Naive thymus-derived CD4-positive, alpha-beta T cell (primary cell): ENCODE results near the gene ACOT8. TPM values are rescaled to one million over a fixed set of nuclear protein-coding genes. Genes with fewer than 3 reads are reported as not detected.

ENCODE experiments used
- ATAC-seq: fragments of 150-1000 bp; cut with Tn5 transposase; 2 replicates; pipeline ENCODE4 v1.10.0; 2021; ENCODE audit warnings: mild to moderate bottlenecking, moderate library complexity
- CTCF ChIA-PET: fragments of 350-600 bp; sonication (Branson Sonifier 250); formaldehyde crosslinking; loops from one replicate; lab custom pipeline; 2021; ENCODE audit warnings: antibody characterized with exemption; lab: Charles Lee
- POLR2A ChIA-PET: fragments of 350-600 bp; sonication (Branson Sonifier 250); formaldehyde crosslinking; loops from one replicate; lab custom pipeline; 2021; ENCODE audit warnings: antibody characterized with exemption, inconsistent platforms; lab: Charles Lee
- DNase-seq, 9 donors: peaks; one replicate each; pipeline versions ENCODE4 v3.0.0 to v3.0.0-alpha.2; 2020 to 2022; ENCODE audit warnings: mixed read lengths in 1 of 9
- H3K27ac ChIP-seq: one replicate; pipeline ENCODE4 v1.7.0; 2013; ENCODE audit warnings: mild to moderate bottlenecking, low read depth, low read length, moderate library complexity
- H3K27me3 ChIP-seq, 2 donors: one replicate each; pipeline ENCODE4 v1.7.0; 2013; ENCODE audit warnings: low read length in 2 of 2, mild to moderate bottlenecking in 2 of 2, moderate library complexity in 2 of 2; ENCODE audit not compliant: control insufficient read depth in 2 of 2, insufficient read depth in 2 of 2
- H3K36me3 ChIP-seq, 3 experiments: 1 replicate in 2 of 3; 2 replicates in 1 of 3; pipeline ENCODE4 v1.7.0; 2013; ENCODE audit warnings: low read length in 3 of 3, mild to moderate bottlenecking in 3 of 3, moderate library complexity in 1 of 3; ENCODE audit not compliant: insufficient read depth in 3 of 3, control insufficient read depth in 2 of 3
- H3K4me1 ChIP-seq, 2 donors: one replicate each; pipeline ENCODE4 v1.7.0; 2013; ENCODE audit warnings: low read length in 2 of 2, mild to moderate bottlenecking in 2 of 2, moderate library complexity in 1 of 2; ENCODE audit not compliant: control insufficient read depth in 2 of 2, insufficient read depth in 2 of 2
- H3K4me3 ChIP-seq: 2 replicates; pipeline ENCODE4 v1.7.0; 2013; ENCODE audit warnings: mild to moderate bottlenecking, low read length
- H3K9me3 ChIP-seq, 3 experiments: 1 replicate in 2 of 3; 2 replicates in 1 of 3; pipeline ENCODE4 v1.7.0; 2013; ENCODE audit warnings: low read length in 3 of 3; ENCODE audit not compliant: control insufficient read depth in 2 of 3
- H3K27ac Mint-ChIP-seq, 9 donors: one replicate each; pipeline ENCODE4 v1.8.0; 2020 to 2022; ENCODE audit warnings: mixed read lengths in 9 of 9, mild to moderate bottlenecking in 8 of 9, moderate library complexity in 5 of 9, inconsistent platforms in 2 of 9
- H3K27me3 Mint-ChIP-seq, 5 donors: one replicate each; pipeline ENCODE4 v1.8.0; 2021 to 2022; ENCODE audit warnings: mixed read lengths in 5 of 5, mild to moderate bottlenecking in 1 of 5
- H3K36me3 Mint-ChIP-seq, 5 donors: one replicate each; pipeline ENCODE4 v1.8.0; 2020 to 2022; ENCODE audit warnings: mixed read lengths in 5 of 5, mild to moderate bottlenecking in 3 of 5, inconsistent platforms in 1 of 5
- H3K4me1 Mint-ChIP-seq, 7 donors: one replicate each; pipeline ENCODE4 v1.8.0; 2020 to 2022; ENCODE audit warnings: mixed read lengths in 7 of 7, mild to moderate bottlenecking in 3 of 7, inconsistent platforms in 1 of 7
- H3K4me3 Mint-ChIP-seq, 10 donors: one replicate each; pipeline ENCODE4 v1.8.0; 2020 to 2022; ENCODE audit warnings: mild to moderate bottlenecking in 10 of 10, mixed read lengths in 10 of 10, moderate library complexity in 6 of 10, inconsistent platforms in 2 of 10
- H3K9me3 Mint-ChIP-seq, 11 donors: one replicate each; pipeline ENCODE4 v1.8.0; 2020 to 2022; ENCODE audit warnings: mixed read lengths in 11 of 11, mild to moderate bottlenecking in 4 of 11, inconsistent platforms in 1 of 11, moderate library complexity in 1 of 11
- intact Hi-C, 2 donors: fragments of 100-400 bp; cut with micrococcal nuclease; formaldehyde crosslinking; loops; one replicate each; pipeline ENCODE4 v1.15.1; 2023
- polyA plus RNA-seq, 2 donors: library from polyadenylated mRNA; unstranded; fragments of 300-500 nt; fragmentation: Illumina TruSeq; gene quantifications; one replicate each; pipeline ENCODE4 v1.2.3, GENCODE V29; 2021
- total RNA-seq, 6 experiments: library from RNA in 5 of 6; stranded (reverse) in 5 of 6; gene quantifications; 1 replicate in 5 of 6; 2 replicates in 1 of 6; pipeline ENCODE4 v1.2.3 and lab custom pipeline; 2021 to 2026

ACOT8 gene
- total and polyA plus RNA-seq, 7 experiments from 2014 or later: 20.5 to 38.7 (median 33.8) TPM

- Histone ChIP-seq H3K36me3 (peaks cover 0 to 5% (median 0%) of the 10 kb centered on the region in 3 experiments), H3K27me3 (no peaks in the 10 kb centered on the region), H3K27ac (no peak overlapping the region), H3K9me3 (no peaks in the 10 kb centered on the region), H3K4me3 (no peak overlapping the region), H3K4me1 (peaks cover 7 to 8% of the 10 kb centered on the region in 2 donors)
- H3K27me3 Mint-ChIP-seq: no peaks in the 10 kb centered on the region
- POLR2A ChIA-PET: interaction anchor here (1.1 kb wide), 1 partner anchor 74 kb away, joined by 4 read pairs; no protein-coding TSS in a partner anchor
- DNase-seq (no peak), ATAC-seq (no peak)
- intact Hi-C loops: no loop called here
- peaks cover 15 to 44% (median 40%) of the 10 kb centered on the region in 7 donors for H3K4me1 Mint-ChIP-seq
- H3K9me3 Mint-ChIP-seq: peaks cover 0 to 3% (median 0%) of the 10 kb centered on the region in 11 donors
- no peak overlapping the region for H3K27ac Mint-ChIP-seq
- CTCF ChIA-PET: no interaction called here
- no peak overlapping the region for H3K4me3 Mint-ChIP-seq
- peaks cover 0 to 19% (median 11%) of the 10 kb centered on the region in 5 donors for H3K36me3 Mint-ChIP-seq
These were observed 4.3 kb upstream of the ACOT8 start for GRCh38 chr20:45861221-45862075.

- peaks cover 0 to 5% (median 0%) of the 10 kb centered on the region in 3 experiments for H3K36me3 ChIP-seq
- peaks cover 14 to 15% of the 10 kb centered on the region in 2 donors for H3K4me1 ChIP-seq
- POLR2A ChIA-PET: interaction anchor here (1.1 to 5.3 kb wide), 2 partner anchors 22 to 75 kb away, joined by 4 to 64 read pairs; partner anchors contain the start of gene ZSWIM1
- Mint-ChIP-seq H3K9me3 (peaks cover 0 to 3% (median 0%) of the 10 kb centered on the region in 11 donors), H3K4me3 (no peak overlapping the region), H3K27me3 (no peaks in the 10 kb centered on the region), H3K27ac (peak overlapping the region in 1 of 9 donors; percentile 32), H3K4me1 (peaks cover 16 to 50% (median 47%) of the 10 kb centered on the region in 7 donors), H3K36me3 (peaks cover 0 to 19% (median 11%) of the 10 kb centered on the region in 5 donors)
- H3K27me3 ChIP-seq: no peaks in the 10 kb centered on the region
- H3K27ac ChIP-seq: no peak overlapping the region
- no peak overlapping the region for H3K4me3 ChIP-seq
- no peaks in the 10 kb centered on the region for H3K9me3 ChIP-seq
- CTCF ChIA-PET: no interaction called here
- DNase-seq (no peak), ATAC-seq (no peak)
- intact Hi-C loops: no loop called here
These were observed 3.5 kb upstream of the ACOT8 start for GRCh38 chr20:45860560-45861220.

GRCh38 chr20:45859916-45860315, 2.7 kb upstream of the ACOT8 start:
- Histone ChIP-seq H3K27me3 (no peaks in the 10 kb centered on the region), H3K9me3 (no peaks in the 10 kb centered on the region), H3K27ac (no peak overlapping the region), H3K36me3 (peaks cover 0 to 5% (median 0%) of the 10 kb centered on the region in 3 experiments), H3K4me3 (no peak overlapping the region), H3K4me1 (peaks cover 16 to 20% of the 10 kb centered on the region in 2 donors)
- Mint-ChIP-seq H3K36me3 (peaks cover 0 to 19% (median 11%) of the 10 kb centered on the region in 5 donors), H3K4me1 (peaks cover 16 to 56% (median 54%) of the 10 kb centered on the region in 7 donors), H3K4me3 (peak overlapping the region in 1 of 10 donors; percentile 56), H3K27ac (no peak overlapping the region), H3K9me3 (peaks cover 0 to 3% (median 0%) of the 10 kb centered on the region in 11 donors), H3K27me3 (no peaks in the 10 kb centered on the region)
- DNase-seq (no peak), ATAC-seq (no peak)
- CTCF ChIA-PET: no interaction called here
- intact Hi-C loops: loop anchor here in 1 of 2 donors (5.0 to 10.0 kb wide), 2 partner anchors 445 to 973 kb away; partner anchors contain the start of genes PIGT and YWHAB
- POLR2A ChIA-PET: interaction anchor here (5.3 kb wide), 1 partner anchor 23 kb away, joined by 64 read pairs; the partner anchor contains the start of gene ZSWIM1

GRCh38 chr20:45857882-45858216, 657 bp upstream of the ACOT8 start:
- no peak for DNase-seq

DNA sequence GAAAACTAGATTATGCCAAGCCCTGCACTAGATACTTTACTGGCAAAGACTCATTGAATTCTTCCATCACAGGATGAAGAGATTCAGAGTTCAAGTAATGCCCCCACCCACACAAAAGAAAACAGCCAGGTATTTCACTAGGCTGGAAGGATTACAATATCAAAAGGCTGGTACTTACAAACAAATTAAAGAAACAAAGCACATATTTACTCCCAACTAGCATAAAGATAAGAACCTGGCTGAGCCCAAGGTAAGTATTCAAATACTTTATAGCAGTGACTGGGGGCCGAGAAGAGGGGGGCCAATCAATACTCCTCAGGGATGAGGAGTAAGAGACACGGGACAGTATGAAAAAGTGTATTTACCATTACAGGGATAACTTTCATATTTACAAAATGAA, 3.7 kb downstream of the ACOT8 start:
- Histone ChIP-seq H3K4me1 (peaks cover 16 to 26% of the 10 kb centered on the region in 2 donors), H3K27ac (no peak overlapping the region), H3K36me3 (peaks cover 0 to 53% (median 9%) of the 10 kb centered on the region in 3 experiments), H3K27me3 (no peaks in the 10 kb centered on the region), H3K4me3 (no peak overlapping the region), H3K9me3 (no peaks in the 10 kb centered on the region)
- ChIA-PET POLR2A (no interaction called here), CTCF (interaction anchor here (0.5 kb wide), 1 partner anchor 495 kb away, joined by 3 read pairs; no protein-coding TSS in a partner anchor)
- intact Hi-C loops: loop anchor here in 1 of 2 donors (10.0 kb wide), 1 partner anchor 439 kb away; the partner anchor contains the start of gene PIGT
- ATAC-seq (no peak), DNase-seq (no peak)
- Mint-ChIP-seq H3K36me3 (peaks cover 5 to 36% (median 15%) of the 10 kb centered on the region in 5 donors), H3K9me3 (peaks cover 0 to 3% (median 0%) of the 10 kb centered on the region in 11 donors), H3K27ac (no peak overlapping the region), H3K4me3 (peak overlapping the region in 5 of 10 donors; percentile 25 to 51 (median 29)), H3K27me3 (no peaks in the 10 kb centered on the region), H3K4me1 (peaks cover 15 to 58% (median 47%) of the 10 kb centered on the region in 7 donors)

More at GRCh38 chr20:45857882-45858216, 657 bp upstream of the ACOT8 start:
- Histone ChIP-seq H3K27me3 (no peaks in the 10 kb centered on the region), H3K4me3 (peak overlapping the region; percentile 94), H3K9me3 (no peaks in the 10 kb centered on the region), H3K4me1 (peaks cover 16 to 26% of the 10 kb centered on the region in 2 donors), H3K36me3 (peaks cover 0 to 21% (median 9%) of the 10 kb centered on the region in 3 experiments), H3K27ac (peak overlapping the region; percentile 95)
- ChIA-PET CTCF (no interaction called here), POLR2A (interaction anchor here (0.5 to 5.3 kb wide), 10 partner anchors 9 to 114 kb away, joined by 3 to 64 read pairs (median 8); partner anchors contain the start of genes CTSA, DNTTIP1, NEURL2 and PCIF1)
- H3K4me3 Mint-ChIP-seq: peak overlapping the region; percentile 95 to 98 (median 96)
- peaks cover 0 to 3% (median 0%) of the 10 kb centered on the region in 11 donors for H3K9me3 Mint-ChIP-seq
- H3K27ac Mint-ChIP-seq: peak overlapping the region; percentile 96 to 99 (median 98)
- ATAC-seq: peak; percentile 10
- peaks cover 23 to 74% (median 61%) of the 10 kb centered on the region in 7 donors for H3K4me1 Mint-ChIP-seq
- no peaks in the 10 kb centered on the region for H3K27me3 Mint-ChIP-seq
- H3K36me3 Mint-ChIP-seq: peaks cover 0 to 20% (median 16%) of the 10 kb centered on the region in 5 donors
- intact Hi-C loops: loop anchor here (1.0 to 10.0 kb wide), 15 partner anchors 23 to 971 kb away; partner anchors contain the start of genes CTSA (in 2 of the 2), DNTTIP1 (in 2 of the 2), NEURL2 (in 2 of the 2) and UBE2C (in 2 of the 2)
